Measurements from ENCODE around the gene AMH.

DNA sequence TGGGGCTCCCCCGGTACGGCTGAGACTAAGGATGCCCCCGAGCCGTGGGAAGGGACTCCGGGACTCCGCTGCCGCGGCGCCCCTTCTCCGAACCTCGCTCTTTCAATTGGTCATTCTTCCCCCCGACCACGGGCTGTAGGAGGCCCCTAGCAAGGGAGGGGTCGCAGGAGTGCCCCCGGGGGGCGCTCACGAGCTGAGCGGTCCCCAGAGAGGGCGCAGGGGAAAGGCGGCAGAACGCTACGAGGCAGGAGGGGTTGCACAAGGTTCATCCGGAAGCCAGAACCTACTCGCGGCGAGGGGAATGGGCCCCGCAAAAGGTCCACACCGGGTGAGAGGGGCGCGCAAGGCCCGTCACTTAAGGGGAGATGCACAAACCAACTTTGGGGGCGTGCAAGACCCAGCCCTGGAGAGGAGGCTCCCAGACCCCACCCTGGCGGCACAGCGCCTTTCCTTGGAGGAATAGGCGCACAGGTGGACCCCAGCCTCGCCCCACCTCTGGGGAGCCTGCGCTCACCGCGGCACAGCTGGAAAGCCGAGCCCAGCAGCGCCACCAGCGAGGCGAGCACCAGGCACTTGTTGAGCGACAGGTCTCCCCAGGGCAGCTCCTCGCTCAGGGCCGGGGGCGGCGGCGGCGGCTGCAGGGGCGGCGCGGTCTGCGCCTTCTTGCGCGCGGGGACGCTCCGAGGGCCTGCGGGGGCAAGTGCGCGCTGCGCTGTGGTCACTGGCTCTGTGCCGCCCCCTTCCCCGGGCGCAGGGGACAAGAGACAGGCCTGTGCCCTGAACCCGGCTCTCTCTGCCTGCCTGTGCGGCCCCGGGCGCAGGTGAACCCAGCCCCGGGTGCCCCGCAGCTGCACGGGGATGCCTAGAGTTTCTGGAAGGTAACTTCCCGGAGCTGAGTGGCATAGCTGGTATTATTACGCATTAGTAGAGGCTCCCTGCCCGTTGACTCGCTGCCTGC, 4.3 kb downstream of the AMH start:
- TF ChIP-seq, protein P1, sequence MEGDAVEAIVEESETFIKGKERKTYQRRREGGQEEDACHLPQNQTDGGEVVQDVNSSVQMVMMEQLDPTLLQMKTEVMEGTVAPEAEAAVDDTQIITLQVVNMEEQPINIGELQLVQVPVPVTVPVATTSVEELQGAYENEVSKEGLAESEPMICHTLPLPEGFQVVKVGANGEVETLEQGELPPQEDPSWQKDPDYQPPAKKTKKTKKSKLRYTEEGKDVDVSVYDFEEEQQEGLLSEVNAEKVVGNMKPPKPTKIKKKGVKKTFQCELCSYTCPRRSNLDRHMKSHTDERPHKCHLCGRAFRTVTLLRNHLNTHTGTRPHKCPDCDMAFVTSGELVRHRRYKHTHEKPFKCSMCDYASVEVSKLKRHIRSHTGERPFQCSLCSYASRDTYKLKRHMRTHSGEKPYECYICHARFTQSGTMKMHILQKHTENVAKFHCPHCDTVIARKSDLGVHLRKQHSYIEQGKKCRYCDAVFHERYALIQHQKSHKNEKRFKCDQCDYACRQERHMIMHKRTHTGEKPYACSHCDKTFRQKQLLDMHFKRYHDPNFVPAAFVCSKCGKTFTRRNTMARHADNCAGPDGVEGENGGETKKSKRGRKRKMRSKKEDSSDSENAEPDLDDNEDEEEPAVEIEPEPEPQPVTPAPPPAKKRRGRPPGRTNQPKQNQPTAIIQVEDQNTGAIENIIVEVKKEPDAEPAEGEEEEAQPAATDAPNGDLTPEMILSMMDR (IDR thresholded peaks at IDR 0.05) = no peak
- TF ChIP-seq POLR2AphosphoS5 (IDR thresholded peaks at IDR 0.05) = no peak
- no peak for TF ChIP-seq POLR2A (IDR thresholded peaks at IDR 0.05)
